ENCODE data around the gene SCAMP4. TPM values are rescaled to one million over a fixed set of nuclear protein-coding genes. Genes with fewer than 3 reads are reported as not detected.

SCAMP4 gene
- total and polyA plus RNA-seq, 9 of the 15 experiments (the other 6 are each of a cell fraction or from before 2014, with no cell fraction given) = 0.81 to 45.9 (median 12.8) TPM

- no peak for TF ChIP-seq ZNF695 (CRISPR knock-in tag; IDR thresholded peaks at IDR 0.05)
- TF ChIP-seq ZNF143 (CRISPR knock-in tag; IDR thresholded peaks at IDR 0.05) = no peak
- no peak; the same call in 1 of the 2 replicates for TF ChIP-seq NKRF (IDR thresholded peaks at IDR 0.05; ENCODE audit: borderline replicate concordance)
- no peak for TF ChIP-seq SIN3A (IDR thresholded peaks at IDR 0.05; ENCODE audit: borderline replicate concordance in 2 of 2, control insufficient read depth in 1 of 2, low read depth in 2 of 2, low read length in 2 of 2)
- TF ChIP-seq ELF4 (CRISPR knock-in tag; IDR thresholded peaks at IDR 0.05) = peak; percentile 69; the same call in 1 of the 2 replicates
- TF ChIP-seq STAG1 (CRISPR knock-in tag; IDR thresholded peaks at IDR 0.05; ENCODE audit: borderline replicate concordance) = no peak
- TF ChIP-seq SIX5 (IDR thresholded peaks at IDR 0.05; ENCODE audit: borderline replicate concordance in 1 of 2, insufficient read depth in 1 of 2, low read depth in 1 of 2, low read length in 2 of 2) = no peak
- TF ChIP-seq, protein P1, sequence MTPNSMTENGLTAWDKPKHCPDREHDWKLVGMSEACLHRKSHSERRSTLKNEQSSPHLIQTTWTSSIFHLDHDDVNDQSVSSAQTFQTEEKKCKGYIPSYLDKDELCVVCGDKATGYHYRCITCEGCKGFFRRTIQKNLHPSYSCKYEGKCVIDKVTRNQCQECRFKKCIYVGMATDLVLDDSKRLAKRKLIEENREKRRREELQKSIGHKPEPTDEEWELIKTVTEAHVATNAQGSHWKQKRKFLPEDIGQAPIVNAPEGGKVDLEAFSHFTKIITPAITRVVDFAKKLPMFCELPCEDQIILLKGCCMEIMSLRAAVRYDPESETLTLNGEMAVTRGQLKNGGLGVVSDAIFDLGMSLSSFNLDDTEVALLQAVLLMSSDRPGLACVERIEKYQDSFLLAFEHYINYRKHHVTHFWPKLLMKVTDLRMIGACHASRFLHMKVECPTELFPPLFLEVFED (CRISPR knock-in tag; conservative IDR thresholded peaks at IDR 0.05) = peak; percentile 75; the same call in 1 of the 2 replicates
- no peak for TF ChIP-seq TCF3 (CRISPR knock-in tag; IDR thresholded peaks at IDR 0.05)
- 0 out of 2 replicates have a peak, but pooled peaks have one; percentile 0 for TF ChIP-seq ZNF584 (CRISPR knock-in tag; IDR thresholded peaks at IDR 0.05; ENCODE audit: low read depth)
- no peak for TF ChIP-seq SMAD2 (IDR thresholded peaks at IDR 0.05; ENCODE audit: low read depth, low read length)
- TF ChIP-seq HDAC2 (IDR thresholded peaks at IDR 0.05) = peak; percentile 6
- TF ChIP-seq ZBTB7A (IDR thresholded peaks at IDR 0.05; ENCODE audit: borderline replicate concordance, control insufficient read depth, low read depth, low read length) = no peak
- no peak for TF ChIP-seq ZNF764 (CRISPR knock-in tag; IDR thresholded peaks at IDR 0.05; ENCODE audit: low read depth)
- TF ChIP-seq CREM (IDR thresholded peaks at IDR 0.05; ENCODE audit: low read depth) = no peak
- no peak for TF ChIP-seq CREBBP (IDR thresholded peaks at IDR 0.05; ENCODE audit: low read depth, low read length)
- TF ChIP-seq SMAD4 (CRISPR knock-in tag; conservative IDR thresholded peaks at IDR 0.05) = 0 out of 2 replicates have a peak, but pooled peaks have one; percentile 44
- TF ChIP-seq GABPA (tag; conservative IDR thresholded peaks at IDR 0.05; ENCODE audit: low read depth) = peak; percentile 53
- no peak for TF ChIP-seq GTF2B (IDR thresholded peaks at IDR 0.05; ENCODE audit: extremely low read depth, insufficient read length)
- TF ChIP-seq, protein P2, sequence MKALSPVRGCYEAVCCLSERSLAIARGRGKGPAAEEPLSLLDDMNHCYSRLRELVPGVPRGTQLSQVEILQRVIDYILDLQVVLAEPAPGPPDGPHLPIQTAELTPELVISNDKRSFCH (CRISPR knock-in tag; IDR thresholded peaks at IDR 0.05) = no peak
- TF ChIP-seq, protein P2 (tag; IDR thresholded peaks at IDR 0.05) = no peak
- no peak for TF ChIP-seq SMARCB1 (IDR thresholded peaks at IDR 0.05; ENCODE audit: insufficient read length, low read depth)
- TF ChIP-seq EP400 (IDR thresholded peaks at IDR 0.05) = no peak
- no peak for TF ChIP-seq ZNF589 (CRISPR knock-in tag; IDR thresholded peaks at IDR 0.05; ENCODE audit: low read depth)
- TF ChIP-seq TCF7L2 (IDR thresholded peaks at IDR 0.05; ENCODE audit: low read depth, low read length) = no peak
Observed at GRCh38 chr19:1905863-1906375, 720 bp downstream of the SCAMP4 start (continued).

All from K562 (cell line).